Measurements from ENCODE around the gene ASMT. TPM values are rescaled to one million over a fixed set of nuclear protein-coding genes. Genes with fewer than 3 reads are reported as not detected.
A peak's percentile ranks its signal among the peaks of the same experiment; 100 is the strongest.

ASMT gene
- total RNA-seq, 4 donors from 2014 or later, result 0.63 to 4.7 TPM; not detected in 2

- Histone ChIP-seq H3K9me3 (no peaks in the 10 kb centered on the region), H3K4me1 (peaks cover 0 to 39% (median 14%) of the 10 kb centered on the region in 4 donors), H3K4me3 (peak within 1 kb of the TSS; percentile 59 to 97 (median 92)), H3K36me3 (peaks cover 9 to 32% (median 25%) of the 10 kb centered on the region in 3 donors), H3K27ac (peak within 1 kb of the TSS; percentile 81 to 97 (median 88)), H3K27me3 (no peaks in the 10 kb centered on the region)
- TF ChIP-seq EP300 (IDR thresholded peaks at IDR 0.05), result peak; percentile 74 to 94
- peak; percentile 61 to 77 for TF ChIP-seq POLR2A (IDR thresholded peaks at IDR 0.05)
- peak in 2 of 5 experiments; percentile 7 to 33 for TF ChIP-seq CTCF (IDR thresholded peaks at IDR 0.05)
- 3 to 9% methylated on average over 10 to 47 of the region's 66 CpGs for WGBS, 2 donors
- DNase-seq (ENCODE audit: low spot score in 2 of 2), result peak; percentile 89 to 94
These were observed 23.6 kb upstream of the ASMT start, which contains the start of gene AKAP17A for GRCh38 chrX:1591102-1591862. TSS of gene AKAP17A (plus strand) at chrX:1591604. CDS start at chrX:1593463, 1,859 bp downstream.

GRCh38 chrX:1591863-1592469 lies 22.9 kb upstream of the ASMT start:
- WGBS, 2 donors, result 2% methylated on average over 30 to 35 of the region's 35 CpGs
- no peak for DNase-seq (ENCODE audit: low spot score in 2 of 2)
- peaks cover 0 to 39% (median 14%) of the 10 kb centered on the region in 4 donors for H3K4me1 ChIP-seq
- no peaks in the 10 kb centered on the region for H3K9me3 ChIP-seq
- TF ChIP-seq EP300 (IDR thresholded peaks at IDR 0.05), result no peak
- TF ChIP-seq CTCF (IDR thresholded peaks at IDR 0.05), result no peak
- no peak for TF ChIP-seq POLR2A (IDR thresholded peaks at IDR 0.05)
- H3K4me3 ChIP-seq, result peak overlapping the region; percentile 59 to 97 (median 92)
- H3K27ac ChIP-seq, result peak overlapping the region; percentile 81 to 97 (median 88)
- no peaks in the 10 kb centered on the region for H3K27me3 ChIP-seq
- H3K36me3 ChIP-seq, result peaks cover 9 to 36% (median 27%) of the 10 kb centered on the region in 3 donors

GRCh38 chrX:1592470-1593142 lies 22.3 kb upstream of the ASMT start:
- Histone ChIP-seq H3K27me3 (no peaks in the 10 kb centered on the region), H3K36me3 (peaks cover 9 to 43% (median 32%) of the 10 kb centered on the region in 3 donors), H3K4me1 (peaks cover 0 to 39% (median 14%) of the 10 kb centered on the region in 4 donors), H3K27ac (peak overlapping the region in 3 of 4 donors; percentile 82 to 97 (median 93)), H3K4me3 (peak overlapping the region; percentile 59 to 97 (median 92)), H3K9me3 (no peaks in the 10 kb centered on the region)
- no peak for DNase-seq (ENCODE audit: low spot score in 2 of 2)
- TF ChIP-seq CTCF (IDR thresholded peaks at IDR 0.05), result no peak
- TF ChIP-seq POLR2A (IDR thresholded peaks at IDR 0.05), result no peak
- TF ChIP-seq EP300 (IDR thresholded peaks at IDR 0.05), result no peak
- WGBS, 2 donors, result 0 to 2% methylated on average over 28 of the region's 28 CpGs

- Histone ChIP-seq H3K27ac (peak overlapping the region in 1 of 4 donors; percentile 93), H3K4me1 (peaks cover 0 to 39% (median 14%) of the 10 kb centered on the region in 4 donors)
- no peak for DNase-seq (ENCODE audit: low spot score in 2 of 2)
These were observed 21.3 kb upstream of the ASMT start for GRCh38 chrX:1593286-1594271.

More at GRCh38 chrX:1593286-1594271, 21.3 kb upstream of the ASMT start:
- WGBS, 2 donors, result 82 to 86% methylated on average over 52 to 60 of the region's 60 CpGs
- peaks cover 9 to 52% (median 42%) of the 10 kb centered on the region in 3 donors for H3K36me3 ChIP-seq
- no peaks in the 10 kb centered on the region for H3K9me3 ChIP-seq
- H3K4me3 ChIP-seq, result peak overlapping the region in 3 of 4 donors; percentile 59 to 97 (median 95)
- no peak for TF ChIP-seq CTCF (IDR thresholded peaks at IDR 0.05)
- TF ChIP-seq EP300 (IDR thresholded peaks at IDR 0.05), result no peak
- no peak for TF ChIP-seq POLR2A (IDR thresholded peaks at IDR 0.05)
- H3K27me3 ChIP-seq, result no peaks in the 10 kb centered on the region

Data from tibial nerve (tissue), 4 donors.